ENCODE data around the gene IRF7.

The IRF7 gene

DNA sequence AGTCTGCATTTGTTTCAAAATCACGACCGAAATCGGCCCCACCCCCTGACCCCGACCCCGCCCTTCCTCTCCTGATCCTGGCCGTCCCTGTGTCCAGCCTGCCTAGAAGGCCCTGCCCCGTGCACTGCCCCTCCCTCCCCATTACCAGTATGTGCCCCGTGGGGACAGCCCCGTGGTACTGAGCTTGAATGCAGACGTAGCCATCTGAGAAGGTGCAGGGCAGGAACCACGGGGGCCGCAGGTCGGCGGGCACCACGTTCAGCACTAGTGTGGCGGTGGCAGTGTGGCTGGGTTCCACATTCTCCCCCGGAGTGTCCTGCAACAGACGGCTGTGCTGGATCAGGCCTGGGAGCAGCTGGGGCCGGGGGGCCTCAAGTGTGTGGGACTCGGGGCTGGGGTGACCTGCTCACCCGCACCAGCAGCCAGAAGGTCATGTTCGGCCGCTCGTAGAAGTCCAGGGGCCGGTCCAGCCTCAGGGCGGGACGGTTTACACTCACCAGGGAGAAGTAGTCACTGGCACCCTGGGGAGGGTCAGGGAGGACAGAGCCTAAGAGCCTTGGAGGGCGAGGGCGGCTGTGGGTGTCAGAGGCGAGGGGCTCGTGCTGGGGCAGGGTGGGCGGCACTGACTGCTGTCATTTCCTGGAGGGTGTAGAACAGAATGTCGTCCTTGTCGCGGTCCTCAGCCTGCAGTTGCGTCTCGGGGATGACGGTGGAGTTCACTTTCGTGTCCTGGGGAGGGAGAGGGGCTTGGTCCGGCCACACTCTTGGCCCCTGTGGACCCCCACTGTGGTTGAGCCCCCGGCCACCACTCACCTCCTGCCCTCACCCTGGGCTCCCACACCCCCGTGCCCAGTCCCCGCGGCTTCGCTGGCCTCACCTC lies 5.4 kb upstream of the IRF7 start:
- Histone ChIP-seq H3K9me3 (ENCODE audit: low read depth, low read length) (no peaks in the 10 kb centered on the region), H3K4me3 (no peak overlapping the region), H3K9ac (ENCODE audit: insufficient read length) (no peak overlapping the region), H3K27ac (no peak overlapping the region), H3K36me3 (ENCODE audit: insufficient read depth, low read length) (no peaks in the 10 kb centered on the region)
- TF ChIP-seq FOXP2 (optimal IDR thresholded peaks at IDR 0.05; ENCODE audit: control extremely low read depth, extremely low read length, insufficient read depth) (no peak), EZH2 (IDR thresholded peaks at IDR 0.05) (no peak), POLR2AphosphoS5 (IDR thresholded peaks at IDR 0.05; ENCODE audit: borderline replicate concordance, low read depth, low read length) (no peak)
- no peak for DNase-seq (ENCODE audit: low read depth, low spot score)

DNA sequence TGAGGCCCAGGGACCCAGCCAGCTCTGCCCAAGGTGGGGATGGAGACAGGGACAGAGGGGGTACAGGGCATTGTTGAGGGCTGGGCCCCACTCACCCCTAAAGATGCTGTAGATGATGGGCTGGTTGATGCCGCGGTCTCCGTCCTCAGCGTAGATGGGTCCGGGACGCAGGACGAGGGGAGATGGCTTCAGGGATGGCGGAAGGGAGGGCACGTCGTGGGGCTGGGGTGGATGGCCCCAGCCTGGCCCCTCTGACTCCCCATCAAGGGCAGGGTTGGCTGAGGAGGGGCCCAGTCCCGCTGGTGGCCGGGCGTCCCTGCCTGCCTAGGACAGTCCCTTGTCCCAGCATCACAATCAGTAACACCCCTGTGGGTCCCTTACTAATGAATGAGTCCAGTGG lies 4.5 kb upstream of the IRF7 start:
- TF ChIP-seq EZH2 (IDR thresholded peaks at IDR 0.05) (no peak), POLR2AphosphoS5 (IDR thresholded peaks at IDR 0.05; ENCODE audit: borderline replicate concordance, low read depth, low read length) (no peak), FOXP2 (optimal IDR thresholded peaks at IDR 0.05; ENCODE audit: control extremely low read depth, extremely low read length, insufficient read depth) (no peak)
- H3K9ac ChIP-seq (ENCODE audit: insufficient read length), result no peak overlapping the region
- H3K9me3 ChIP-seq (ENCODE audit: low read depth, low read length), result no peaks in the 10 kb centered on the region
- no peaks in the 10 kb centered on the region for H3K36me3 ChIP-seq (ENCODE audit: insufficient read depth, low read length)
- H3K27ac ChIP-seq, result no peak overlapping the region
- H3K4me3 ChIP-seq, result no peak overlapping the region
- DNase-seq (ENCODE audit: low read depth, low spot score), result no peak

GRCh38 chr11:619628-620050 lies 3.9 kb upstream of the IRF7 start:
- Histone ChIP-seq H3K9me3 (ENCODE audit: low read depth, low read length) (no peaks in the 10 kb centered on the region), H3K36me3 (ENCODE audit: insufficient read depth, low read length) (no peaks in the 10 kb centered on the region), H3K4me3 (no peak overlapping the region), H3K27ac (no peak overlapping the region), H3K9ac (ENCODE audit: insufficient read length) (no peak overlapping the region)
- TF ChIP-seq EZH2 (IDR thresholded peaks at IDR 0.05) (no peak), FOXP2 (optimal IDR thresholded peaks at IDR 0.05; ENCODE audit: control extremely low read depth, extremely low read length, insufficient read depth) (no peak), POLR2AphosphoS5 (IDR thresholded peaks at IDR 0.05; ENCODE audit: borderline replicate concordance, low read depth, low read length) (no peak)
- DNase-seq (ENCODE audit: low read depth, low spot score), result no peak

GRCh38 chr11:618856-619627 lies 3.3 kb upstream of the IRF7 start:
- Histone ChIP-seq H3K27ac (no peak overlapping the region), H3K36me3 (ENCODE audit: insufficient read depth, low read length) (no peaks in the 10 kb centered on the region)

GRCh38 chr11:617912-618682 lies 2.3 kb upstream of the IRF7 start:
- Histone ChIP-seq H3K4me3 (no peak overlapping the region), H3K9me3 (ENCODE audit: low read depth, low read length) (no peaks in the 10 kb centered on the region), H3K9ac (ENCODE audit: insufficient read length) (no peak overlapping the region), H3K36me3 (ENCODE audit: insufficient read depth, low read length) (peaks cover 2% of the 10 kb centered on the region; the same call in 1 of the 2 replicates), H3K27ac (no peak overlapping the region)
- DNase-seq (ENCODE audit: low read depth, low spot score), result no peak
- no peak for TF ChIP-seq FOXP2 (optimal IDR thresholded peaks at IDR 0.05; ENCODE audit: control extremely low read depth, extremely low read length, insufficient read depth)
- TF ChIP-seq POLR2AphosphoS5 (IDR thresholded peaks at IDR 0.05; ENCODE audit: borderline replicate concordance, low read depth, low read length), result no peak
- no peak for TF ChIP-seq EZH2 (IDR thresholded peaks at IDR 0.05)

More at GRCh38 chr11:618856-619627, 3.3 kb upstream of the IRF7 start:
- no peak overlapping the region for H3K9ac ChIP-seq (ENCODE audit: insufficient read length)
- TF ChIP-seq FOXP2 (optimal IDR thresholded peaks at IDR 0.05; ENCODE audit: control extremely low read depth, extremely low read length, insufficient read depth) (no peak), EZH2 (IDR thresholded peaks at IDR 0.05) (no peak), POLR2AphosphoS5 (IDR thresholded peaks at IDR 0.05; ENCODE audit: borderline replicate concordance, low read depth, low read length) (no peak)
- no peak overlapping the region for H3K4me3 ChIP-seq
- no peak for DNase-seq (ENCODE audit: low read depth, low spot score)
- no peaks in the 10 kb centered on the region for H3K9me3 ChIP-seq (ENCODE audit: low read depth, low read length)

GRCh38 chr11:617199-617911 lies 1.6 kb upstream of the IRF7 start:
- H3K4me3 ChIP-seq, result no peak overlapping the region
- no peak for DNase-seq (ENCODE audit: low read depth, low spot score)
- H3K9ac ChIP-seq (ENCODE audit: insufficient read length), result no peak overlapping the region
- H3K9me3 ChIP-seq (ENCODE audit: low read depth, low read length), result no peaks in the 10 kb centered on the region
- TF ChIP-seq EZH2 (IDR thresholded peaks at IDR 0.05) (no peak), POLR2AphosphoS5 (IDR thresholded peaks at IDR 0.05; ENCODE audit: borderline replicate concordance, low read depth, low read length) (no peak), FOXP2 (optimal IDR thresholded peaks at IDR 0.05; ENCODE audit: control extremely low read depth, extremely low read length, insufficient read depth) (no peak)
- H3K27ac ChIP-seq, result no peak overlapping the region
- H3K36me3 ChIP-seq (ENCODE audit: insufficient read depth, low read length), result peaks cover 8% of the 10 kb centered on the region; the same call in 1 of the 2 replicates

- TF ChIP-seq POLR2AphosphoS5 (IDR thresholded peaks at IDR 0.05; ENCODE audit: borderline replicate concordance, low read depth, low read length) (no peak), EZH2 (IDR thresholded peaks at IDR 0.05) (no peak), FOXP2 (optimal IDR thresholded peaks at IDR 0.05; ENCODE audit: control extremely low read depth, extremely low read length, insufficient read depth) (no peak)
- Histone ChIP-seq H3K27ac (no peak overlapping the region), H3K4me3 (no peak overlapping the region), H3K9ac (ENCODE audit: insufficient read length) (no peak overlapping the region), H3K36me3 (ENCODE audit: insufficient read depth, low read length) (peaks cover 8% of the 10 kb centered on the region; the same call in 1 of the 2 replicates), H3K9me3 (ENCODE audit: low read depth, low read length) (no peaks in the 10 kb centered on the region)
- no peak for DNase-seq (ENCODE audit: low read depth, low spot score)
Measured at GRCh38 chr11:616320-617198, 809 bp upstream of the IRF7 start.
